Umbilical cord (tissue), 2 donors: Measurements from ENCODE around the gene ANTXR1. TPM values are rescaled to one million over a fixed set of nuclear protein-coding genes. Genes with fewer than 3 reads are reported as not detected.

Experiments used
- DNase-seq: peaks from one replicate; pipeline ENCODE4 v3.0.0-alpha.2; 2015; ENCODE audit warnings: low spot score
- total RNA-seq: library from RNA; depleted of rRNA; stranded (reverse); fragments of >200 nt; gene quantifications from one replicate; pipeline ENCODE4 v1.2.3, GENCODE V29; 2014; ENCODE audit warnings: low replicate concordance; ENCODE audit not compliant: insufficient read depth

Gene ANTXR1
- total RNA-seq, 1 donor from 2014 or later = 137 TPM

GRCh38 chr2:69070969-69071368, 58.0 kb downstream of the ANTXR1 start:
- no peak for DNase-seq

GRCh38 chr2:69073928-69074570, 61.1 kb downstream of the ANTXR1 start:
- DNase-seq = no peak

GRCh38 chr2:69074918-69075317, 61.9 kb downstream of the ANTXR1 start:
- DNase-seq = no peak

- DNase-seq = no peak
These were observed 62.5 kb downstream of the ANTXR1 start for GRCh38 chr2:69075486-69075885.

GRCh38 chr2:69076601-69077000, 63.6 kb downstream of the ANTXR1 start:
- no peak for DNase-seq

GRCh38 chr2:69077252-69077950, 64.4 kb downstream of the ANTXR1 start:
- DNase-seq = no peak

GRCh38 chr2:69080071-69080470, 67.1 kb downstream of the ANTXR1 start:
- DNase-seq = no peak

- no peak for DNase-seq
These were observed 68.1 kb downstream of the ANTXR1 start for GRCh38 chr2:69081001-69081580.

GRCh38 chr2:69081757-69082156, 68.8 kb downstream of the ANTXR1 start:
- no peak for DNase-seq

GRCh38 chr2:69082430-69082997, 69.5 kb downstream of the ANTXR1 start:
- DNase-seq = peak; percentile 58

GRCh38 chr2:69083235-69083748, 70.3 kb downstream of the ANTXR1 start:
- DNase-seq = no peak

GRCh38 chr2:69084492-69084891, 71.5 kb downstream of the ANTXR1 start:
- DNase-seq = no peak

GRCh38 chr2:69086466-69086865, 73.5 kb downstream of the ANTXR1 start:
- DNase-seq = no peak

- peak; percentile 42 for DNase-seq
These were observed 74.4 kb downstream of the ANTXR1 start for GRCh38 chr2:69087211-69087911.

GRCh38 chr2:69087912-69088240, 74.9 kb downstream of the ANTXR1 start:
- no peak for DNase-seq

- no peak for DNase-seq
These were observed 75.5 kb downstream of the ANTXR1 start for GRCh38 chr2:69088466-69088865.

- no peak for DNase-seq
These were observed 76.3 kb downstream of the ANTXR1 start for GRCh38 chr2:69089266-69089665.

GRCh38 chr2:69089998-69090397, 77.0 kb downstream of the ANTXR1 start:
- no peak for DNase-seq

- DNase-seq = no peak
These were observed 77.8 kb downstream of the ANTXR1 start for GRCh38 chr2:69090820-69091219.

- DNase-seq = no peak
These were observed 79.9 kb downstream of the ANTXR1 start for GRCh38 chr2:69092857-69093256.

GRCh38 chr2:69095305-69095704, 82.3 kb downstream of the ANTXR1 start:
- peak; percentile 95 for DNase-seq
